ENCODE results near the gene CREG1.

DNA sequence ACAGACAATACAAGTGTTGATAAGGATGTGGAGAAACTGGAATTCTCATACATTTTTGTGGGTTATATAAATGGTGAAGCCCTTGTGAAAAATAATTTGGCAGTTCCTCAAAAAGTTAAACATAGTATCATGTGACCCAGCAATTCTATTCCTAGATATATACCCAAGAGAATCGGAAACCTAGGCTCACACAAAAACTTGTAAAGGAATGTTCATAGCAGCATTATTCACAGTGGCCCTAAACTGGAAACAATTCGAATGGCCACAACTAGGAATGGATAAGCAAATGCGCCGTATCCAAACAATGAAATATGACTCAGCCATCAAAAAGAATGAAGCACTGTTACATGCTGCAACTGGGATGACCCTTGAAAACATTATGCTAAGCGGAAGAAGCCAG is 31.3 kb downstream of the CREG1 start:
- TF ChIP-seq EZH2 (IDR thresholded peaks at IDR 0.05), result no peak
- TF ChIP-seq POLR2AphosphoS5 (IDR thresholded peaks at IDR 0.05; ENCODE audit: borderline replicate concordance, low read depth, low read length), result no peak
- TF ChIP-seq FOXP2 (optimal IDR thresholded peaks at IDR 0.05; ENCODE audit: control extremely low read depth, extremely low read length, insufficient read depth), result no peak

Data from SK-N-MC (cell line).